ENCODE data around the gene RBBP5.

Gene RBBP5

GRCh38 chr1:205109711-205110110 lies 12.1 kb downstream of the RBBP5 start:
- no peak for TF ChIP-seq CTCF (IDR thresholded peaks at IDR 0.05; ENCODE audit: insufficient read depth, low read depth, low read length, missing control alignments)
- DNase-seq (ENCODE audit: low read depth), result no peak
- H3K4me3 ChIP-seq (ENCODE audit: low read depth, low read length), result no peak overlapping the region

GRCh38 chr1:205109269-205109668 lies 12.5 kb downstream of the RBBP5 start:
- no peak for DNase-seq (ENCODE audit: low read depth)
- no peak overlapping the region for H3K4me3 ChIP-seq (ENCODE audit: low read depth, low read length)
- TF ChIP-seq CTCF (IDR thresholded peaks at IDR 0.05; ENCODE audit: insufficient read depth, low read depth, low read length, missing control alignments), result no peak

GRCh38 chr1:205108464-205108863 lies 13.3 kb downstream of the RBBP5 start:
- no peak for DNase-seq (ENCODE audit: low read depth)
- no peak overlapping the region for H3K4me3 ChIP-seq (ENCODE audit: low read depth, low read length)
- no peak for TF ChIP-seq CTCF (IDR thresholded peaks at IDR 0.05; ENCODE audit: insufficient read depth, low read depth, low read length, missing control alignments)

- no peak overlapping the region for H3K4me3 ChIP-seq (ENCODE audit: low read depth, low read length)
- DNase-seq (ENCODE audit: low read depth), result no peak
- TF ChIP-seq CTCF (IDR thresholded peaks at IDR 0.05; ENCODE audit: insufficient read depth, low read depth, low read length, missing control alignments), result no peak
Measured at GRCh38 chr1:205107327-205107726, 14.5 kb downstream of the RBBP5 start.

- TF ChIP-seq CTCF (IDR thresholded peaks at IDR 0.05; ENCODE audit: insufficient read depth, low read depth, low read length, missing control alignments), result no peak
- DNase-seq (ENCODE audit: low read depth), result no peak
- no peak overlapping the region for H3K4me3 ChIP-seq (ENCODE audit: low read depth, low read length)
Measured at GRCh38 chr1:205102404-205102803, 19.4 kb downstream of the RBBP5 start.

GRCh38 chr1:205098242-205098641 lies 23.5 kb downstream of the RBBP5 start:
- DNase-seq (ENCODE audit: low read depth), result no peak
- no peak for TF ChIP-seq CTCF (IDR thresholded peaks at IDR 0.05; ENCODE audit: insufficient read depth, low read depth, low read length, missing control alignments)
- H3K4me3 ChIP-seq (ENCODE audit: low read depth, low read length), result no peak overlapping the region

GRCh38 chr1:205095422-205095821 lies 26.4 kb downstream of the RBBP5 start:
- no peak for DNase-seq (ENCODE audit: low read depth)
- H3K4me3 ChIP-seq (ENCODE audit: low read depth, low read length), result no peak overlapping the region
- no peak for TF ChIP-seq CTCF (IDR thresholded peaks at IDR 0.05; ENCODE audit: insufficient read depth, low read depth, low read length, missing control alignments)

All from GM12865 (cell line).